Measurements from ENCODE around the gene NDUFB10.
A peak's percentile ranks its signal among the peaks of the same experiment; 100 is the strongest.

NDUFB10 gene

DNA sequence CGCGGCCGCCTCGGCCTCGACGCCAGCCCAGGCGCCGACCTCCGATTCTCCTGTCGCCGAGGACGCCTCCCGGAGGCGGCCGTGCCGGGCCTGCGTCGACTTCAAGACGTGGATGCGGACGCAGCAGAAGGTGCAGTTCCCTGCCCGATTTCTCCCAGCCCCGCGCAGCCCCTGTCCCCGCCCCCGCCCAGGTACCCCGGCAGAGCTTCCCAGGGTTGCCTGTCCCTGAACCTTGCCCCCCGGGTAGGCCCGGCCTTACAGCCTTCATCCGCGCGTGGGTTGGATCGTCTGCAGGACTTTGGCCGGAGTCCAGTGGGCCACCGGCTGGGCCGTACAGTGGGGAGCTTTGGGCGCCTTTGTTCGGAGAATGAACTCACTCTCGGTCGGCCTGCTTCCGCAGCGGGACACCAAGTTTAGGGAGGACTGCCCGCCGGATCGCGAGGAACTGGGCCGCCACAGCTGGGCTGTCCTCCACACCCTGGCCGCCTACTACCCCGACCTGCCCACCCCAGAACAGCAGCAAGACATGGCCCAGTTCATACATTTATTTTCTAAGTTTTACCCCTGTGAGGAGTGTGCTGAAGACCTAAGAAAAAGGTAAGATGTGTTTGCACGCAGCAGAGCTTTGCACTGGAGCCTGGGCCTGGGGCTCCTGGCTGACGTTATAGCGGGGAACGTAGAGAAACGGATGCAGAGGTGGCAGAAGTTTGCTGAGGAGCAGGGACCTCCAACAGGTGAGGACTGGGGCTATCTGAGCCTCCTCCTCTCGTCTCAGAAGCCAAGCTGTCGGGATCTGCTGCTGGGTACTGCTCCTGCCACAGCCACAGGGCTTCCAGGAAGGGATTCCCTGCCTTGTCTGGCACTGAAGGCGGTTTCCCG lies 25.2 kb downstream of the NDUFB10 start:
- H3K4me3 ChIP-seq (replicated peaks in 1 of 2; ENCODE audit: low read depth in 2 of 2, low read length in 2 of 2), result peak overlapping the region; percentile 74
- DNase-seq (ENCODE audit: low read depth in 2 of 2), result peak in 1 of 2 donors; percentile 43
- TF ChIP-seq CTCF (IDR thresholded peaks at IDR 0.05; ENCODE audit: low read depth, low read length), result no peak

GRCh38 chr16:1985466-1986150 lies 26.3 kb downstream of the NDUFB10 start:
- H3K4me3 ChIP-seq (replicated peaks in 1 of 2; ENCODE audit: low read depth in 2 of 2, low read length in 2 of 2), result peak overlapping the region in 1 of 2 donors; percentile 74
- no peak for TF ChIP-seq CTCF (IDR thresholded peaks at IDR 0.05; ENCODE audit: low read depth, low read length)
- no peak for DNase-seq (ENCODE audit: low read depth in 2 of 2)

DNA sequence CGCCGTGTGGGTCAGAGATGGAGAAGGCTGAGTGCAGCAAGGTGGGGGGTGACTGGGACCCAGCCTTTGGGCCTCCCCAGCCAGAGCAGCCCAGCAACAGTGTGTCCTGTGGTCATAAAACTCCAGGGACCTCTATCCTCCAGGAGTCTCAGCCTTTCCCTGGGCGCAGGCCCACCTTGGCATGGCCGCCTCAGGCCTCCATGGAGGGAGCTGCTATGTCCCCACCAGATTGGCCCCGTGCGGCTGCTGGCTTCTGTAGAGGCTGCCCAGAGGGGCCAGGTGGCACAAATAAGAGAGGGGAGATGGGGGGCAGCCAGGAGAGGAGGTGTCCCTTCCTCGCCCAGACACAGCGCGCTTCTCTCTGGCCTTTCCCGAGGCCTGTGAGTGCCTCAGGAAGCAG lies 27.9 kb downstream of the NDUFB10 start:
- no peak overlapping the region for H3K4me3 ChIP-seq (replicated peaks in 1 of 2; ENCODE audit: low read depth in 2 of 2, low read length in 2 of 2)
- TF ChIP-seq CTCF (IDR thresholded peaks at IDR 0.05; ENCODE audit: low read depth, low read length), result no peak
- DNase-seq (ENCODE audit: low read depth in 2 of 2), result no peak

GRCh38 chr16:1989209-1990100 lies 30.1 kb downstream of the NDUFB10 start, which contains the start of gene SYNGR3:
SYNGR3 (plus strand) TSS chr16:1989970; CDS start chr16:1990103, 133 bp downstream.
- no peak for DNase-seq (ENCODE audit: low read depth in 2 of 2)
- H3K4me3 ChIP-seq (replicated peaks in 1 of 2; ENCODE audit: low read depth in 2 of 2, low read length in 2 of 2), result no peak within 1 kb of the TSS
- TF ChIP-seq CTCF (IDR thresholded peaks at IDR 0.05; ENCODE audit: low read depth, low read length), result no peak

- DNase-seq (ENCODE audit: low read depth in 2 of 2), result no peak
- H3K4me3 ChIP-seq (replicated peaks in 1 of 2; ENCODE audit: low read depth in 2 of 2, low read length in 2 of 2), result no peak overlapping the region
- no peak for TF ChIP-seq CTCF (IDR thresholded peaks at IDR 0.05; ENCODE audit: low read depth, low read length)
These were observed 30.7 kb downstream of the NDUFB10 start for GRCh38 chr16:1990101-1990350.

- no peak for TF ChIP-seq CTCF (IDR thresholded peaks at IDR 0.05; ENCODE audit: low read depth, low read length)
- H3K4me3 ChIP-seq (replicated peaks in 1 of 2; ENCODE audit: low read depth in 2 of 2, low read length in 2 of 2), result no peak overlapping the region
- no peak for DNase-seq (ENCODE audit: low read depth in 2 of 2)
These were observed 31.2 kb downstream of the NDUFB10 start for GRCh38 chr16:1990351-1991134.
